Dedifferentiated amniotic fluid mesenchymal stem cell (primary cell): Measurements from ENCODE around the gene DLG1.

Experiments
- DNase-seq: peaks from one replicate; pipeline ENCODE4 v3.0.0-alpha.2; 2016; ENCODE audit errors: extremely low spot score

DLG1 gene

GRCh38 chr3:197248341-197248740 is 50.1 kb downstream of the DLG1 start:
- no peak for DNase-seq

DNA sequence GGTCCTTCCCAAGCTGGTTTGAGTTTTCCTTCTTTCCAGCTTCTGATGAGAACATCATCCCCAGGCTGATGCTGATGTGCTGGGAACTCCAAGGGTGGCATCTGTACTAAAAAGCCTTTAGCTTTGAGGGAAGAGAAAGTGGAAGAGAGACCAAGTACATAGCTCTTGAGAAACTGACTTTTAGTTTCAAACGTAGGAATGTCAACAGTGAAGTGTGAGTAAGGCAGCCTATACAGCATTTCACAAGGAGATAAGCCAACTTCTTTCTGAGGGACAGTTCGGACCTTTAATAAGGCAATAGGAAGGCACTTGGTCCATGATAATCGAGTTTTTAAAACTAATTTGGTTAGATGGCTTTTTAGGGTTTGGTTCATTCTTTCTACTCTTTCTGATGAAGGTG is 53.7 kb downstream of the DLG1 start:
- DNase-seq, result no peak

DNA sequence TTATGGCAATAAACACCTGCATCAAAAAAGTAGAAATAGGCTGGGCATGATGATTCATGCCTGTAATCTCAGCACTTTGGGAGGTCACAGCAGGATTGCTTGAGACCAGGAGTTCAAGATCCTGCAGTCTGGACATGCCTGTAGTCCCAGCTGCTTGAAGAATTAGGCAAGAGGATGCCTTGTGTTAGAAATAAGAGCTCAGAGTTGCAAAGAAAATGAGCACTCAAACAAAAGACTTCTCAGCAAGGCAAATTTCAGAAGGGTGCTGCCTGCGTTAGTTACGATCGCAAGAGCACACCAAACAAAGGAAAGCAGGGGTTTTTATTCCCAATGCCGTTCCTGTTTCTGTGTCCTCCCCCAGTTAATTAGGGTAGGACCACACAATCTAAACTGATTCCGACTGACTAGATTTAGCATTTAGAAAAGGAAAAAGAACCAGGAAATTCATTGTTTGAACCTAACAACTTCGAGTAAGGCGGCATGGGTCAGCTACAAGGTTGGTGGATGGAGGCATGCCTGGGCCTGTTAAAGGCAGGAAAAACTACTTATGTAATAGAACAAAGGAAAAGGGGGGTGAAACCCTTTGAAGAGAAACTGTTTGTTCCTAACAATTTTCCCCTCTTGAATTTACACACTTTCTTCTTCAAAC is 55.5 kb downstream of the DLG1 start:
- no peak for DNase-seq

DNA sequence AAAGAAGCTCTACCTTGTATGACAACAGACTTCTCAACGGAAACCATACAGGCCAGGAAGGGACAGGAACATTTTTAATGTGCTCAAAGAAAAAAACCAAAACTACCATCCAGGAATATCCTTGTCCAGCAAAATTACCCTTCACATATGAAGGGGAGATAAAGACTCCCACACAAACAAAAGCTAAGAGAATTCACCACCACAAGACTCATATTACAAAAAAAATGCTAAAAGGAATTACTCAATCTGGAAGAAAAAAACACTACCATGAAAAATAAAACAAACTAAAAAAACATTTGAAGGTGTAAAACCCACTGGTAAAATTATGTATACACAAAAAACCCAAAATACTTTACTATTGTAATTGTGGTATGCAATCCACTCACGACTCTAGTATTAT is 57.2 kb downstream of the DLG1 start:
- no peak for DNase-seq

- DNase-seq, result no peak
Measured at GRCh38 chr3:197239857-197240256, 58.6 kb downstream of the DLG1 start.

- DNase-seq, result no peak
Measured at GRCh38 chr3:197238842-197239241, 59.6 kb downstream of the DLG1 start.

- DNase-seq, result no peak
Measured at GRCh38 chr3:197237897-197238296, 60.5 kb downstream of the DLG1 start.

GRCh38 chr3:197236362-197236761 is 62.0 kb downstream of the DLG1 start:
- no peak for DNase-seq

GRCh38 chr3:197234947-197235914 is 63.2 kb downstream of the DLG1 start:
- no peak for DNase-seq

- no peak for DNase-seq
Measured at GRCh38 chr3:197231321-197231720, 67.1 kb downstream of the DLG1 start.

DNA sequence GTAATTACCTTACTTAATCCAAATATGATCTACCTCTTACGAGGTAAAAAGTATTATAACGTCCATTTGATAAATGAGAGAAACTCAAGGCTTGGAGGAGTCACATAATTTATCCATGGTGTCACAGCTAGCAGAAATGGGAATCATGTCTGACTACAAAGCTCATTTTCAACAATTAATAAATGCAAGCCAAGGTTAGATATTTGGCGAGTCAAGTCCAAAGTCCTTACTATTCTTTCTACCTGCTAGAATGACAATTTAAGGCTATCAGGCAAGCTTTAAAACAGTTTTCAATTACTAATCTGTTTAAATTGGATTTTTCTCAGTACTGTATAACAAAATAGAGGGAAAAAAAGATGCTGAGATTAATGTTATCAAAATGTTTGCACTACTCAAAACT is 68.6 kb downstream of the DLG1 start:
- DNase-seq, result no peak

DNA sequence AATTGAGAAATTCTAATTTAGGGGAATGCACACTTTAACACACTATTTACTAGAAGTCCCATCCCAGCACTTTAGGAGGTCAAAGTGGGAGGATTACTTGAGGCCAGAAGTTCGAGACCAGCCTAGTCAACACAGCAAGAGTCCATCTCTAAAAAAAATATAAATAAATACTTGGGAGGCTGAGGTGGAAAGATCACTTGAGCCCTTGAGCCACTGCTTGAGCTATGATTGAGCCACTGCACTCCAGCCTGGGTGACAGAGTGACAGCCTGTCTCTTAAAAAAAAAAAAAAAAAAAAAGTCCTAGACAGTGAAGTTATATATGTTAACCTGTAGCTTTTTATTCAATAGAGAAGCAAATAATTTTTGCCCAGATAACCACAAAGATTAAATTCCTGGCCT is 69.2 kb downstream of the DLG1 start:
- no peak for DNase-seq

DNA sequence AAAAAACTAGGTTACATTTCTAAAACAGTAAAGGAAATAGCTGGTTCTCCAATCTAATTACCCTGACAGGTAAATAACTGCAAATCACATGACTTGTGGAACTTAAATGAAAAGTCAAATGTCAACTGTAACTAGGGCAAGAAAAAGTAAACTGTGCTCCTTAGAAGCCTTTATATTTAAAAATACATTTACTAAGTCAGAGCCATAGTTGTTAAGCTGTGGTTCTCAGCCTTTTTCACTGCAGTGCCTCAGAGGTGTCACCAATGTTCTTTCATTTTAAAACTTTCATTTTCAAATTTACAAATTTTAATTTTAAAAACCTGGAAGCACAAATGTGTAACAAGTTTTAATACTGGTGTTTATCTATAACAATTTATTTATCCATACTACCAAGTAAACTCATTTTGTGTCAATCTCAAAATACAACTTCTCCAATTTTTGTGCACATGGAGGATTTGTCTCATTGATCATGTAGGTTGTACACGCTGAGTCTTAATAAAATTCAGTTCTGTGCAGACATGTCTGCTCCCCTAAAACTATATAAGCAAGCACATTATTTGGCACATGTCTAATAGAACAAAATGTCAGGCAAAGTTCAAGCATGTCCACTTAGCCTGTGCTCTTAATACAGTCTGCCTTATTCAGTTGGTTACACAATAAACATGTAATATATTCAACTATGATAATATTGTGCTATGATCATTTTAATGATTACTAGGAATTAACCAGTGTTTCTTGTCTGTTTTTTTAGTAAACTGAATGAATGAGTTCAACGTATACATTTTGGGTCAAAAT is 70.4 kb downstream of the DLG1 start:
- no peak for DNase-seq

- no peak for DNase-seq
Measured at GRCh38 chr3:197226179-197226578, 72.2 kb downstream of the DLG1 start.

- no peak for DNase-seq
Measured at GRCh38 chr3:197225579-197225978, 72.8 kb downstream of the DLG1 start.

GRCh38 chr3:197224034-197224444 is 74.4 kb downstream of the DLG1 start:
- DNase-seq, result peak; percentile 47

DNA sequence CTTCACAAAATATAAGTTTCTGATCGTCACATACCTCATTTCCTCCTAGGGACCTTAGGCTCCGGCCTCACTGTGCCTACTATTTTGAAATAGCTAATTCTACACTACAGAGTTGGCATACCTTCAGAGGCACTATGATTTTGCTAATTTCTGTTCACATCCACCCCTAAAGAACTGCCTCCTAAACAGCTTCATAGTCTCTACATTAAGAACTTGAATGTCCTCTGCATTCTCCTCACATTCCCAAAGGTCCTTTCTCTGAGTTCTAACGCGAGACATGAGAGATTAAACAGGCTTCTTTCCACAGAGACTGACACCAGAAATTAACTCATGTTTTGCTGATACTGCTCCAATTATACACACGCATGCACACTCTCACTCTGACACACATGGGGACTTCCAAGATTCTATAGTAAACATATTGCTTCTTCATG is 75.5 kb downstream of the DLG1 start:
- DNase-seq, result no peak

DNA sequence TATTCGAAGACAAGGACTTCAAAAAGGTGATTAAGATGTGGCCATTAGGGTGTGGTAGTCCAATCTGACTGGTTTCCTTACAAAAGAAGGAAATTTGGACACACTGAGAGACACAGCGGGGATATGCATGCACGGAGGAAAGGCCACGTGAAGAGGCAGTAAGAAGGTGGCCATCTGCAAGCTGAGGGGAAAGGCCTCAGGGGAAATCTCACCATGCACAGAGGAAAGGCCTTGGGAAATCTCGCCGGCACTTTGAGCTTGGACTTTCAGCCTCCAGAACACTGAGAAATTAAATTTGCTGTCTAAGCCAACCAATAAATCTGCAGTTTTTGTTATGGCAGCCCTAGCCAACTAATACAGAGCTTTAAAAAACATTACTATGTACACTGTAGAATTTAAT is 78.8 kb downstream of the DLG1 start:
- DNase-seq, result no peak

DNA sequence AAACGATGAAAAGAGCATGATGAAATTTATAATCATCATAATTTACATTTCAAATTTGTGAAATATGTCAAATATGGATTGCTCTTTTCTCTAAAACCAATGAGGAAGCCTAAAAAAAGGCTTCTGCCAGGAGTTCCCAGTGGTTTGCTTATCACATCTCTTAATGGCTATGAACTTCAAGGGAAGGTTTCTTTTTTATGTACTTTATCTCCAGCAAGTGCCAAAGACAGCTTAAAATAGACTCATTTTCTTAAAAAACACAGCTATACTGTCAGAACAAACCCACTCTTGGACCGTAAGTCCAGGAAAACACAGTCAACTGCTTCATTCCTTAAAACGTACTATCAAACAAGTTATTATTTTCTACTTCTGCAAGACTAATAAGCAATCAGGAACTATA is 80.2 kb downstream of the DLG1 start:
- DNase-seq, result no peak

DNA sequence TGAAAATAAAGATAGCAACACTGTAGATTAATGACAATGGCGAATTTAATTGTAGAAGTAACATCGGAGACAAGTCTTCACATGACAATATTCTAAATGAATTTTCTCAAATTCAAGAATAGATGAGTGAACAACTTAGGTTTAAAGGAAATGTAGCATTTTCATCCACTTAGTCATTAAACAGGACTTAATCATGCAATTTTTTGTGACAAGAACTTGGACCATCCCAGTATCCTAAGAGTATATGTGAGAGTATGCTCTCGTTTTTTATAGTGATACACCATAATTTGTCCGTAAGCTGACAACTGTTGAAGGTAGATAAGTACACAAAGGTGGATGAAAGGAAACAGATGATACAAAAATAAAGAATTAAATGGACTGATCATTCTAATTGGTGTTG is 81.5 kb downstream of the DLG1 start:
- DNase-seq, result no peak

DNA sequence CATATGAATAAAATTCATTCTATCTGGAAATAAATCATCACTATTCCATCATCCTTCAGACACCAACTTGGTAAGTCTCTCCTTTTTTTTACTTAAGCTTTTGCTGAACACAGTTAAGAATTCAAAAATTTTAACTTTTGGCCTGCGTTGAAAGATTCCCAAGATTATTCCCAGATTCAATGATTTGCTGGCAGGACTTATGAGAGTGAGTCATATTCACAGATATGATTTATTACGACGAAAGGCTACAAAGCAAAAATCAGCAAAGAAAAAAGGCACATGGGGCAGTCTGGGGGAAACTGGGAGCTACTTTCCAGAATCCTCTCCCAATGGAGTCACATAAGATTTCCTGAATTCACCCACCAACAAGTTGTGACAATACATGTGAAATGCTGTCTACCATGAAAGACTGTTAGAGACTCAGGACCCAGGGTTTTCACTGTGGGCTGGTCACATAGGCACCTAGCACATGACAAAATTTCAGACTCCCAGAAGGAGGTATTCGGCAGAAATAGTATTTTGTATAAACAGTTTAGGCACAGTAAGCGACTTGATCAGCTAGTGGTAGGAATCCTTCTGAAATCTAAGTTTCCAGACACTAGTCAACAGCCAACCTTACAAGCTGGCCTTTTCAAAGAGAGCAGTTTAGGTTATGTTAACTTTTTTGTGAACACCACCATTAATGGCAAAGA is 82.1 kb downstream of the DLG1 start:
- DNase-seq, result peak; percentile 77

DNA sequence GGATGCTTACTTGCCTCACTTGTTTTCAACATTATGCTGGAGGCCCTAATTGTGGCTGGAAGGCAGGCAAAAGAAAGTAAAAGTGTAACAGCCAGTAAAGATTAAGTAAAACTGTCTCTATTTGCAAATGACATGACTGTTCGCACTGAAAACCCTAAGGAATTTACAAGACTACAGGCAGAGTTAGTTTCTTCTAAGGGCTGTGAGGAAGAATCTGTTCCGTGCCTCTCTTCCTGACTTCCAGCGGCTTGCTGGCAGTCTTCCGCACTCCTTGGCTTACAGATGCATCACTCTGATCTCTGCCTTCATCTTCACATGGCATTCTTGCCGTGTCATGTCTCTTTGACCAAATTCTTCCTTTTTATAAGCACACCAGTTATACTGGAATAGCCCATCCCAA is 86.1 kb downstream of the DLG1 start:
- DNase-seq, result no peak
